Aorta (tissue), 5 donors: ENCODE measurements around the gene ETS1. TPM values are rescaled to one million over a fixed set of nuclear protein-coding genes. Genes with fewer than 3 reads are reported as not detected.

Experiments used
- ATAC-seq: fragments of 200-7000 bp; cut with Tn5 transposase; one replicate; pipeline ENCODE4 v1.9.1; 2022; ENCODE audit warnings: moderate library complexity; ENCODE audit not compliant: low FRiP score
- DNase-seq, 2 donors: peaks; one replicate each; pipeline ENCODE4 v3.0.0-alpha.2; 2020
- H3K27ac ChIP-seq, 2 donors: one replicate each; pipeline ENCODE4 v1.5.1; 2013; ENCODE audit warnings: low read length in 2 of 2, mild to moderate bottlenecking in 2 of 2, moderate library complexity in 2 of 2, control low read depth in 1 of 2, inconsistent platforms in 1 of 2, low read depth in 1 of 2
- H3K27me3 ChIP-seq, 2 donors: one replicate each; pipeline ENCODE4 v1.6.1; 2013; ENCODE audit warnings: control low read depth in 1 of 2, low read length in 1 of 2, mild to moderate bottlenecking in 1 of 2, moderate library complexity in 1 of 2; ENCODE audit not compliant: insufficient read depth in 2 of 2, control insufficient read depth in 1 of 2
- H3K36me3 ChIP-seq, 2 donors: one replicate each; pipeline ENCODE4 v1.6.1; 2013; ENCODE audit warnings: control low read depth in 1 of 2, low read length in 1 of 2, mild to moderate bottlenecking in 1 of 2; ENCODE audit not compliant: insufficient read depth in 2 of 2, control insufficient read depth in 1 of 2
- H3K4me1 ChIP-seq, 2 donors: one replicate each; pipeline ENCODE4 v1.6.1; 2013; ENCODE audit warnings: low read length in 2 of 2, control low read depth in 1 of 2, mild to moderate bottlenecking in 1 of 2, moderate library complexity in 1 of 2; ENCODE audit not compliant: insufficient read depth in 2 of 2, control insufficient read depth in 1 of 2
- H3K4me3 ChIP-seq, 2 donors: one replicate each; pipeline ENCODE4 v1.5.1; 2013; ENCODE audit warnings: low read length in 2 of 2, control low read depth in 1 of 2, mild to moderate bottlenecking in 1 of 2
- H3K9me3 ChIP-seq: one replicate; pipeline ENCODE4 v1.6.1; 2013; ENCODE audit warnings: mild to moderate bottlenecking, low read length; ENCODE audit not compliant: control insufficient read depth
- WGBS, 2 donors: extraction: QIAGEN DNeasy Blood & Tissue Kit; methylation state at CpG; one replicate each; pipeline ENCODE4 v1.1.7; 2013; 5-methylcytosine and 5-hydroxymethylcytosine counted together
- intact Hi-C, 2 donors: fragments of 100-400 bp; cut with DNase I; formaldehyde crosslinking; loops; one replicate each; pipeline versions ENCODE4 v1.14.2 to v1.15.0; 2022
- long read RNA-seq, 2 donors: library from polyadenylated mRNA; unstranded; transcript quantifications; one replicate each; pipeline ENCODE4 v2.0.0, GENCODE V29; 2020 to 2021
- polyA plus RNA-seq, 2 donors: library from polyadenylated mRNA; stranded (reverse); fragments of 200-250 nt; gene quantifications; one replicate each; pipeline ENCODE4 v1.2.3, GENCODE V29; 2013
- total RNA-seq, 2 donors: library from RNA; stranded (reverse); fragmentation: NEBNext Ultra II Directional; extraction: Animal tissue kit (Norgen Biotek cat#: 25700); gene quantifications; one replicate each; pipeline ENCODE4 v1.2.1, GENCODE V29; 2021
- donor health status: healthy with polysubstance abuse.
- donor health status: Bipolar disorder and iron deficiency.
- donor health status: DM: no; HTN: no; CAD: no.
- donor health status: DM: no; HTN: no; CAD: no.
- donor health status: DM: yes; HTN: yes; CAD: no.

The ETS1 gene, protein sequence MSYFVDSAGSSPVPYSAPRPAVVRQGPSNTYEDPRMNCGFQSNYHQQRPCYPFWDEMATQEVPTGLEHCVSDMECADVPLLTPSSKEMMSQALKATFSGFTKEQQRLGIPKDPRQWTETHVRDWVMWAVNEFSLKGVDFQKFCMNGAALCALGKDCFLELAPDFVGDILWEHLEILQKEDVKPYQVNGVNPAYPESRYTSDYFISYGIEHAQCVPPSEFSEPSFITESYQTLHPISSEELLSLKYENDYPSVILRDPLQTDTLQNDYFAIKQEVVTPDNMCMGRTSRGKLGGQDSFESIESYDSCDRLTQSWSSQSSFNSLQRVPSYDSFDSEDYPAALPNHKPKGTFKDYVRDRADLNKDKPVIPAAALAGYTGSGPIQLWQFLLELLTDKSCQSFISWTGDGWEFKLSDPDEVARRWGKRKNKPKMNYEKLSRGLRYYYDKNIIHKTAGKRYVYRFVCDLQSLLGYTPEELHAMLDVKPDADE
- total RNA-seq (100 to 1,000 TPM; 119 to 125 TPM), polyA plus RNA-seq (10 to 100 TPM; 17.8 to 20.3 TPM)
- long read RNA-seq, donor 1, partial matches to known transcripts = 0 of 6 reads
- long read RNA-seq, donor 1, other reads (novel, unspliced or antisense) = 6 of 6 reads
- long read RNA-seq, donor 2, partial matches to known transcripts = 2 of 33 reads
- long read RNA-seq, donor 2, other reads (novel, unspliced or antisense) = 28 of 33 reads

DNA sequence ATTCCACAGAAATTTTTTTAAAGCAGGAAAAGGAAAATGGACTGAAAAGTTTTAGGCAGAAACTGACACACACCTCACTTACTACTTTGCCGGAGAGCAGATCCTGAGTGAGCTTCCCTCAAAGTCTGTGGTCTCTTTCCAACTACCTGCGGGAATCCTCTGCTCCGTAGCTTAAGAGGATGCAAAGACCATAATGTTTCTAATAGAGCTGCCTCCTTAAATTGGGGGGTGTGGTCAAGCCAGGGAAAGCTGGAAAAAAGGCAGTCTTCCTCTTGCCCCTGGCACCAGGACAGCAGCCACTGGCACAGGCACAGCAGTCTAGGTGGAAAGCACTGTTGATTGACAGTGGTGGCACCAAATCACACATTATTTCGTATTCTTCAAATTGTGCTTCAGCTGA, at the start of gene ETS1:
ETS1 (minus strand) TSS at position 144 of the 400 bp plus-strand sequence. CDS start 14,428 bp downstream, outside the sequence.
- DNase-seq (no peak), ATAC-seq (no peak)
- Histone ChIP-seq H3K27me3 (no peaks in the 10 kb centered on the region), H3K27ac (no peak within 1 kb of the TSS), H3K4me1 (no peaks in the 10 kb centered on the region), H3K36me3 (no peaks in the 10 kb centered on the region), H3K9me3 (no peaks in the 10 kb centered on the region), H3K4me3 (peak within 1 kb of the TSS; percentile 24 to 40)
- intact Hi-C loops = no loop called here
- 14 to 18% methylated on average over 4 of the region's 4 CpGs for WGBS, 2 donors

DNA sequence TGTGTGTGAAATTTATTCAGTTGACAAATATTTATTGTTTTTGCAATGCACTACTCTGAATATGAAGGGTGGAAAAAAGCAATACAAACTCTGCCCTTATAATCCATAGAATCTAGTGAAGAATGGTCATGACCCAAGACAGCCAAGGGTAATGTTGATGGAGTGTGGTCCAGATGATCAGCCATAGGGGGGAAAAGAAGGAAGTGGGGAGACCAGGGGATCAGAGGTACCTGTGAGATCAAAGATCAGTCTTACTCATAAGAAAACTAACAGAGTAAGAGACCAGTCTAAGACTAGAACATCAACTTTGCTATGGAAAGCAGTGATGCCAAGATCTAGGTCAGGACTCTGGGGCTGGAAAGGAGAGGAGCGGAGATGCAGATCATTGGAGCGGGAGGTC, 47.0 kb upstream of the ETS1 start:
- no peaks in the 10 kb centered on the region for H3K9me3 ChIP-seq
- H3K4me1 ChIP-seq = no peaks in the 10 kb centered on the region
- H3K27ac ChIP-seq = no peak overlapping the region
- WGBS, 2 donors = 98 to 99% methylated on average over 2 of the region's 2 CpGs
- intact Hi-C loops = loop anchor here (2.0 to 10.0 kb wide), 4 partner anchors 198 to 608 kb away; no protein-coding TSS in a partner anchor
- no peaks in the 10 kb centered on the region for H3K36me3 ChIP-seq
- no peak for ATAC-seq
- no peaks in the 10 kb centered on the region for H3K27me3 ChIP-seq
- DNase-seq = no peak
- no peak overlapping the region for H3K4me3 ChIP-seq

DNA sequence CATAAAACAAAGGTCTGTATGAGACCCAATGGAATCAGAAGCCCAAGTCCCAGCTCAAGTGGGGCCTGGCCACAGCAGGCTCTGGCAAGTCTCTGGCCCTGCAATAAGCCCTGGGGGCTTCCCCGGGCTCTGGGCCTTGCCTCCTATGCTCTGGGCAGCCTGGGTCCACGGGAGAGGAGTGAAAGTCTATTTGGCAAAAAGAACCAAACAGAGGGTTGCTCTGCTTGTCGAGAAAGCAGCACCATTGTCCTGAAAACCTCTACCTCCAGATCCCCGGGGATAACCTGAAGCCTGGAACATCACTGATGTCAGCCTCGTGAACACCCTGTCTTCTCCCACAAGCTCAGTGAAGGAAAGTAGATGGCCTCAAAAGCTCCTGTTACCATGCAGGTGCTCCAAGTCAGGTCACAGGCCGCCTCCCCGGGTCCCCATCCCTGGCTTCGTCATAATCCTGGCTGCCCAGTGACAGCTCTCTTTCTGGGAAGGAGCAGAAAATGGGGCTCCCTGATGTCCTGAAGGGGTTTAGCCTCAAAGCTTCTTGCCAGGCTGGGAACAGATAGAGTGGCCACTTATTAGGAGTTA, 46.1 kb upstream of the ETS1 start:
- intact Hi-C loops = loop anchor here (2.0 to 10.0 kb wide), 4 partner anchors 199 to 599 kb away; no protein-coding TSS in a partner anchor
- Histone ChIP-seq H3K4me1 (no peaks in the 10 kb centered on the region), H3K27me3 (no peaks in the 10 kb centered on the region), H3K27ac (no peak overlapping the region), H3K36me3 (no peaks in the 10 kb centered on the region), H3K9me3 (no peaks in the 10 kb centered on the region), H3K4me3 (no peak overlapping the region)
- DNase-seq (no peak), ATAC-seq (no peak)
- WGBS, 2 donors = 73 to 82% methylated on average over 8 of the region's 8 CpGs

DNA sequence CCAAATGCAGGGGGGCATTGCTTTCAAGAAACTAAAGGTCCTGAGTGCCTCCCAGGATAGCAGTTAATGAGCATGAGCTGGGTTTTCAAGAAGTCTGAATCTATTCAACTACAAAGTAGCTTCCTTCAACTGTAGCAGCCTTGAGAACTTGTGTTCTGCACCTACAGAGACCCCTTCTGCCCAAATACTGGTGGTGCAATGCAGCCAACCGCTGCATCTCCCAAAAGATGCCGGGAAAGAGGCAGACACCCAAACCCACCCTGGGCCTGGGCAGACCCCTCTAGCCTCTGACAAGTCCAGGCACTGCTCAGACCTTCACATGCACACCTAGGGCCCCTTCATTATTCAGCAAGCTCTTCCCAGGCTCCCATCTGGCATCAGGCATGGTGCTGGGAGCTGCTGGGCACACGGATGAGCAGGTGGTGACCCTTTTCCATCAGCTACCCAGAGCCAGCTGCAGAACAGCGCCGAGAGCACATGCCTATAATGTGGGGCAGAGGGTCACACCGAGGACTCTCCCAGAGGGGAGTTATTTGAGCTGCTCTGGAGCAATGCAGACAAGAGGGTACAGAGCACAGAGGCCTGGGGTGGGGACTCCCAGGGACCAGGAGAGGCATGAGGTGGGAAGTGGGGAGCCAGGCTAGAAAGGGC, 44.9 kb upstream of the ETS1 start:
- no peak overlapping the region for H3K4me3 ChIP-seq
- ATAC-seq (no peak), DNase-seq (peak in 1 of 2 donors; percentile 51)
- no peak overlapping the region for H3K27ac ChIP-seq
- H3K4me1 ChIP-seq = no peaks in the 10 kb centered on the region
- H3K9me3 ChIP-seq = no peaks in the 10 kb centered on the region
- H3K27me3 ChIP-seq = no peaks in the 10 kb centered on the region
- WGBS, 2 donors = 39 to 42% methylated on average over 6 of the region's 6 CpGs
- H3K36me3 ChIP-seq = no peaks in the 10 kb centered on the region
- intact Hi-C loops = loop anchor here (2.0 to 10.0 kb wide), 4 partner anchors 200 to 597 kb away; no protein-coding TSS in a partner anchor

DNA sequence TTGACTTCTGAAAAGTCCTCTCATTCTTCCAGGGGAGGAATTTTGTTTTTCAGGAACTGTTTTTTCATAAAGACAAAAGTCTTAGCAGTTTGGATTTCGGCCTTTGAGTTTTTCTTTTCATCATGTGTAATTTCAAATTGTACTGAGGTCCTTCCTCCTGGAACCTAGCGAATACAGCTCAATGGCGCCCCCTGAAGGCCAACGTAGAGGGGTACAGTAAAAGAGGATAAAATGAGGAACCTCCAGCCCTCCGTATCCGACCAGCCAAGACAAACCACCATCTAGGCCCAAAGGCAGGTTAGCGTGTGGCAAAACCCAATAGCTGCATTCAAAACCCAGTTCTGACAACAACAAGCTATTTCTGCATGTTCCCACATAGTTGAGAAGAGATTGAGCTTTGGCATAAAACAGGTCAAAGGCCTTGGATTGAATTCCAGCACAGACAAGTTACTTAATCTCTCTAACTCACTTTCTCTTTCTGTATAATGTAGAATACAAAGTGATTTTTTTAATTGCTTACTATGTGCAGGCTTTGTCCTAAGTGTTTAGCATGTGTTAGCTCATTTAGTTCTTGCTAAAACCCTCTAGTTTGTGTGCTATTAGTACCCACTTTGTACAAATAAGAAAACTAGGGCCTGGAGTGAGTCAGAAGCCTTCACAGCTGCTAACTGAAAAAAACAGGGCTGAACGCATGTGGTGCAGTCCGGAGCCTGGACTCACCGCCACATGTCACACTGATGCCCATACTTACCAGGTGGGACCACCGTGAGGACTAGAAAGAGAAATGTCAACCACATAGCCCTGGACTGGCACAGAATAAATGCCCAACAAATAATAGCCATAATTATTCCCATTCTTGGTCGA, 43.2 kb upstream of the ETS1 start:
- Histone ChIP-seq H3K27ac (peak overlapping the region in 1 of 2 donors; percentile 2), H3K27me3 (no peaks in the 10 kb centered on the region), H3K4me1 (no peaks in the 10 kb centered on the region), H3K36me3 (no peaks in the 10 kb centered on the region), H3K9me3 (no peaks in the 10 kb centered on the region), H3K4me3 (no peak overlapping the region)
- DNase-seq = peak; percentile 95 to 97
- peak; percentile 92 for ATAC-seq
- intact Hi-C loops = loop anchor here (1.0 to 10.0 kb wide), 5 partner anchors 202 to 596 kb away; no protein-coding TSS in a partner anchor
- WGBS, 2 donors = 31 to 36% methylated on average over 12 of the region's 12 CpGs

DNA sequence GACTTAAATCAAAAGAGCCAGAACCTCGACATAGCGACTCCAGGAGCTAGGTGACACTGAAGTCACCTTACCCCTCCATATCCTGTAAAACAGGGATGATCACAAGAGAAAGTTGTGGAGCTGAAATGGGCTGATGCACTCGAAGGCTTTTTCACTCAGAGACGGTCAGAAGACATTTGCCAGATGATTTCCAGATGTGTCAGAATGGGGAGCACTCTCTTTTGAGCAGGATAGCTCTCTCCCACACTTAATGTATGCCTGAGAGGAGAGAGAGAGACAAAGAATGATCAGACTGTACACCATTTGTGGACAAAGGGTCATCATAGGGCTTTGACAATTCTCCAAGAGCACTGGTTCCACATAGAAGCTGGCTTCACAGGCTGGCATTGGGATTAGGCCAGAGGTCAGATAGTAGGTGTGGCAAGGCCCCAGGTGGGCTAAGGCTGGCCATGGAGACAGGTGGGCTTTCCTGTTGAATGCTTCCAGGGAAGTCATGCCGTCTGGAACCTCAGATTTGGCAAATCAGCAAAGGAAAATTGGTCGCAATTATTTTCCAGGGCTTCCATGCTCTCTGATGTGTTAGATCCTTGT, 42.3 kb upstream of the ETS1 start:
- Histone ChIP-seq H3K9me3 (no peaks in the 10 kb centered on the region), H3K27me3 (no peaks in the 10 kb centered on the region), H3K27ac (no peak overlapping the region), H3K4me3 (no peak overlapping the region), H3K4me1 (no peaks in the 10 kb centered on the region), H3K36me3 (no peaks in the 10 kb centered on the region)
- intact Hi-C loops = loop anchor here (1.0 to 10.0 kb wide), 6 partner anchors 162 to 595 kb away; no protein-coding TSS in a partner anchor
- no peak for DNase-seq
- ATAC-seq = no peak
- 80 to 87% methylated on average over 6 of the region's 6 CpGs for WGBS, 2 donors

DNA sequence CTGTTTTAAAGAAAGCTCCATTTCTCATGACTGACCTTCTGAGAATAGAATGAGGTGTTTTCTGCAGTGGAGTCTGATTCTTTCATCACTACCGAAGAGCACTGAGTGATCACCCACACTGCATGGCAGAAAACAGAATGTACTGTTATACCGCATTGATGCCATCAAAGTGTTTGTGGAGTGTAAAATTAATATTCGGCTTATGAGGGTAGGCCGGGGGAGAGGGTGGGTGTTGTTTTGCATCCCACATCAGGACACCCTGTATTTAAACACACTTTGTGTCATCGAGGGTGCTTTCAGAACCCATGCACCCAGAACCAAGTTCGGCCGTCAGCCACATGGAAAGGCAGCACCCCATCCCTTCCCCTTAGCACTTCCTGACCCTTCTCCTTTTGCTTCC, 41.3 kb upstream of the ETS1 start:
- H3K27me3 ChIP-seq = no peaks in the 10 kb centered on the region
- intact Hi-C loops = loop anchor here in 1 of 2 donors (5.0 kb wide), 1 partner anchor 161 kb away; no protein-coding TSS in a partner anchor
- ATAC-seq (no peak), DNase-seq (no peak)
- H3K27ac ChIP-seq = no peak overlapping the region
- no peaks in the 10 kb centered on the region for H3K36me3 ChIP-seq
- WGBS, 2 donors = 93 to 95% methylated on average over 7 of the region's 7 CpGs
- H3K4me3 ChIP-seq = no peak overlapping the region
- no peaks in the 10 kb centered on the region for H3K4me1 ChIP-seq
- H3K9me3 ChIP-seq = no peaks in the 10 kb centered on the region
